GM21367 (cell line): Measurements from ENCODE around the gene DMAC2L.
"Not testable (repeated sequence)": the region's sequence is repeated elsewhere in the genome, so short reads cannot be mapped to it uniquely, and the experiment has no call there.

ENCODE experiments used
- ATAC-seq: cut with Tn5 transposase; IDR thresholded peaks from one replicate; pipeline ENCODE4 v1.9.1; 2021; ENCODE audit not compliant: unreplicated experiment

Gene DMAC2L

GRCh38 chr14:50311972-50312733, at the start of gene DMAC2L, which contains the start of gene L2HGDH:
DMAC2L (plus strand) TSS chr14:50312324; CDS start chr14:50321488, 9,164 bp downstream.
L2HGDH (minus strand) TSS chr14:50312229; CDS start chr14:50312150, 79 bp downstream.
- ATAC-seq, result peak; percentile 91

DNA sequence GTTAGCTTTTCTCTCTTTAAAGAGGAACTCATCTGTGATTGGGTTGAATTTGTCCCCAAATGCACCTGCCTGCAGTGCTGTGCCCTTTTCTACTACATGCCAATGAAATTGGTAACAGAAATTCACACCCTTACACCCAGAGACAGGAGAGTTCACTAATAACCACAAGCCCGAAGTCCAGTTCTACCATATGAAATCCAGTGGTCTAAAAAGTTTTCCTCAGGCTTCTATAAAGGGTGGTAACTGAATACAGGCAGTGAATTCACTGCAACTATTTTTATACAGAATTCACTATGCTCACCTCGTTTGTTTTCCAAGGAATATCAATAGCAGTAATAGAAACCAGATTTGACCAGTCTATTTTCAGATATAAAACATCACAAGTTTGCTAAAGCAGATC, 49.3 kb upstream of the DMAC2L start:
- ATAC-seq, result no peak

GRCh38 chr14:50263321-50263720, 48.8 kb upstream of the DMAC2L start:
- ATAC-seq, result no peak

GRCh38 chr14:50265029-50265428, 47.1 kb upstream of the DMAC2L start:
- ATAC-seq, result no peak

DNA sequence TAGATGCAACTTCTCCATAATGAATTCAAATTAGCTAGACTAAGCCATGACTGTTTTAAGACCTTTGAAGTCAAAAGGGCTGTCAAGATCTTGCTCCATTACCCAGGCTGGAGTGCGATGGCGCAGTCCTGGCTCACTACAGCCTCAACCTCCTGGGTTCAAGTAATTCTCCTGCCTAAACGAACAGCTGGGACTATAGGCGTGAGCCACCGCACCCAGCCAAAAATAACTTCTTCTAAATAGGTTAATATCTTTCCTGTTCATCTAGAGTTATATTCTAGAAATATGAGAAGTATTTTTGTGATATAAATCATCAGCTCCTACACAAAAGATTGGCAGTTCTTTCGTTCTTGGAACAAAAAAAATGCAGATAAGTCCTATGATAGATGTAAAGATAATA, 41.2 kb upstream of the DMAC2L start:
- ATAC-seq, result no peak

DNA sequence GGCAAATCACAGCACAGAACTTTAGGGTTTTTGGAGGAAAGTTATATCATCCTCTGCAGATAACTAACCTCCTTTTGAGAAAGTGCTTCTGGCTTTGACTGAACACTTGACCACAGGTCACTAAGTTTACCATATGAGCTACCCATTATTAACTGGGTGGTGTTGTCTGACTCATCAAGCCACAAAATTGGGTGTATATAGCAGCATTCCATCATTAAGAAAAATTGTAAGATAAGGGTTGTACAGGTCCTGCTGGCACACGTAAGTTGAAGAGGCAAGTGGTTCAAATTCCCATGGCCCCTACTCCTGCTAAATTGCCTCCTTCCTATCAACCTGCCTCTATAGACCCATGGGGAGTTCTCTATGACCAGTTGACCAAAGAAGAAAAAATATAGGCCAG, 39.6 kb upstream of the DMAC2L start:
- ATAC-seq, result no peak

DNA sequence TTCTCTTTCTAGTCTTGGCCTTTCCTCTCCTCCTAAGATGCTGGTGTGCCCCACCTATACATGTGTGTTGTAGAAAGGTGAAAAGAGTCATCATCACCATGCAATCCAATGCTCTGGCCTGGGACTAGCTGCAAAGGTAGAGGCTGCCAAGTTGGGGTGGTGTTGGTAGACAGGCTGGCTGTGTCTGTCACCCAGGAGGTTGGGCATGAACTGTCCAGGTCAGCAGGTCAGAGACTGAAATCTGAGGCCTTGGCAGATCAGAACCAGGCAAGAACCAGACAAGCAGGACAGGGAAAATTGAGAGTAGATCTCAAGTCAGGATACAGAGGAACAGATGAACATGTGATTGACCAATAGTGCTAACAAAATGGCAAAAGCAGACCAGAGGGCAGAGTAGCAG, 26.3 kb upstream of the DMAC2L start:
- no peak for ATAC-seq

GRCh38 chr14:50288146-50288545, 24.0 kb upstream of the DMAC2L start:
- no peak for ATAC-seq

- ATAC-seq, result no peak
These were observed 21.8 kb upstream of the DMAC2L start for GRCh38 chr14:50290306-50290705.

DNA sequence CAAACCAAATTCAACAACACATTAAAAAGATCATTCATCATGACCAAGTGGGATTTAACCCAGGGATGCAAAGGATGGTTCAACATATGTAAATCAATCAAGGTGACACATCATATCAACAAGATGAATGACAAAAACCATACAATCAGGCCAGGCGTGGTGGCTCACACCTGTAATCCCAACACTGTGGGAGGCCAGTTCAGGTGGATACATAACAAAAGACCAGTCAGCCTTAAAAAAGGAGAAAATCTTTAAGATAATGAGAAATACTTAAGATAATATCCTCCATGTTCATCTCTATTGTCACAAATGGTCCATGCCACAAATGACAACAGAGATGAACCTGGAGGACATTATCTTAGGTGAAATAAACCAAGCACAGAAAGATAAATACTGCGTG, 12.5 kb upstream of the DMAC2L start:
- ATAC-seq, result no peak

GRCh38 chr14:50301914-50302313, 10.2 kb upstream of the DMAC2L start:
- no peak for ATAC-seq

DNA sequence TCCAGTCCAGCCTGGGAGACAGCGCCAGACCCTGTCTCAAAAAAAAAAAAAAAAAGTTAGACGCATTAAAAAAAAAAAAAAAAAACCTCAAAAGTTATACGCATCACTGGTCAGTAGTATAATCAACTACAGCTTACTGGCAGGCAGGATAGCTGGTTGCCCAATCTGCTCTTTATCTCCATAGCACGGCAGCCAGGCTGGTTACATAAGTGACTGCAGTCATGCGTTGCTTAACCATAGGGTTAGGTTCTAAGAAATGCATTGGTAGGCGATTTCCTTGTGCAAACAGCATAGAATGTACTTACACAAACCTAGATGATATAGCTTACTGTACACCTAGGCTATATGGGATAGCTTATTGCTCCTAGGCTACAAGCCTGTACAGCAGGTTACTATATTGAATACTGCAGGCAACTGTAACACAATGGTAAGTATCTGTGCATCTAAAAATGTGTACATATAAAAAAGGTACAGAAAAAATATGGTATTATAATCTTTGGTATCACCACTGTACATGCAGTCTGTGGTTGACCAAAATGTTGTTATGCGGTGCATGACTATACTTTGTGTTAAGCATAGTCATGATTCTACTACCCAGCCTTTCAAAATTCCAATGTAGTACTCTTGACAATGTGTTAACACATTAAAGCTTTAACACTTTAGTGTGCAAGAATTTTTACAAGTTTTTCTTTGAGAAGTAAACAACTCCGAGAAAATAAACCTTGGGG, 8.2 kb upstream of the DMAC2L start:
- no peak for ATAC-seq

DNA sequence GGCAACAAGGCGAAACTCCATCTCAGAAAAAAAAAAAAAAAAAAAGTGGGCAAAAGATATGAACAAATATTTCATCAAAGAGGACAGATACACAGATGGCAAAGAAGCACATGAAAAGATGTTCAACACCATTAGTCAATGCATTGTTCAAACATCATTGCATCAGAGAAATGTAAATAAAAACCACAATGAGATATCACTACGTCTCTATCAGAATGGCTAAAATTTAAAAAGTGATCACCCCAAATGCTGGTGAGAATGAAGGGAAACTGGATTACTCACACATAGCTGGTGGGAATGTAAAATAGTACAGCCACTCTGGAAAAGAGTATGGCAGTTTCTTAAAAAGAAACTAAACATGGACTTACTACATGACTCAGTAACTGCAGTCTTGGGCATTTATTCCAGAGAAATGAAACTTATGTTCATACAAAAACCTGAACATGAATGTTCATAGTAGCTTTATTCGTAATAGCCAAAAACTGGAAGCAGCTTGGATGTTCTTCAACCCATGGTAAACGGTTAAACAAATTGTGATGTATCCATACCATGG, 3.7 kb upstream of the DMAC2L start:
- no peak for ATAC-seq

- no peak for ATAC-seq
These were observed 1.7 kb upstream of the DMAC2L start for GRCh38 chr14:50310445-50310844.

DNA sequence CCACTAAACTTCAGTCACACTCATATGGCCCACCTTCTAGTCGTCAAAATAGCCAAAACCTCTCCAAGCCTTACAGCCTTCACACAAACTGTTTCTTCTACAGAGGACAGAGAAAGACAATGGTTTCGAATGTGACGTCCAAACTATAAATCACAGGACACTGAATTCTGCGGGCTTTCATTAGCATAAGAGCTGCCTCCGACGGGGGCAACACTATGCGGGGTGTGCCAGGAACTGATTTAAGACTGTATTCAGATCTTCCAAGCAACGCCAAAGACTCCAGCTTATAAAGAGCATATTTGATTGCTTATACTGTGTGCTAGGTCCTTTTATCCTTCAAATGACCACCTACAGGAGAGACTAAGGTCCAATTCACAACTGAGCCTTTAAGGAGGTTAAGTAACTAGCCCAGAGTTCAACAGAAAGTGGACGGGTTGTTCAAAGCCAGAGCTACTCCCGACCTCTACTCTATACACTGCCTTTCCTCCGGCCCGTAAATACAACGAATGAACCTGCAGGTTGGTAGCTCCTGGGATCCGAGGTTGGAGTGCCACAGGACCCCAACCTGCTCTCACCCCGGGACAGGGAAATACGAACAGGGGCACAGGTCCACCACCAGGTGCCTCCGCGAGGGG, 670 bp upstream of the DMAC2L start:
- ATAC-seq, result no peak

- peak; percentile 9 for ATAC-seq
These were observed 570 bp downstream of the DMAC2L start for GRCh38 chr14:50312734-50313054.

- not testable (repeated sequence) for ATAC-seq
These were observed 2.0 kb downstream of the DMAC2L start for GRCh38 chr14:50314098-50314497.

- ATAC-seq, result no peak
These were observed 6.0 kb downstream of the DMAC2L start for GRCh38 chr14:50318031-50318626.

DNA sequence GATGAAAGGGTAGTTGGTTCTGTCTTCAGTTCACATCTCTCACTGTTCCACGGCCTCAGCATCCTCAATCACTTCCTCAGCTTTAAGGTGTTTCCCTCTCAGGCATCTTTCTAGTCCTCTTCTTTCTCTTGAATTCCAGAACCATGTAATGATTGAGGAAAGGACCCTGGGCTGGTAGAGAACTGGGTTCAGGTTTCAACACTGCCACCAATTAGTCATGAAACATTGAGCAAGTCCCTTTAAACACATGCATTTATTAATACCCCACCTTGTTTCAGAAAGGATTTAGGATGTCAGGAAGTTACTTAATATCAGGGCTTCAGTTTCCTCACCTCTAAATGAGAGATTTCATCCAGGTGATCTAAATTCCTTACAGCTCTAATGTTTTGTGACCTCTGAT, 7.2 kb downstream of the DMAC2L start:
- no peak for ATAC-seq

DNA sequence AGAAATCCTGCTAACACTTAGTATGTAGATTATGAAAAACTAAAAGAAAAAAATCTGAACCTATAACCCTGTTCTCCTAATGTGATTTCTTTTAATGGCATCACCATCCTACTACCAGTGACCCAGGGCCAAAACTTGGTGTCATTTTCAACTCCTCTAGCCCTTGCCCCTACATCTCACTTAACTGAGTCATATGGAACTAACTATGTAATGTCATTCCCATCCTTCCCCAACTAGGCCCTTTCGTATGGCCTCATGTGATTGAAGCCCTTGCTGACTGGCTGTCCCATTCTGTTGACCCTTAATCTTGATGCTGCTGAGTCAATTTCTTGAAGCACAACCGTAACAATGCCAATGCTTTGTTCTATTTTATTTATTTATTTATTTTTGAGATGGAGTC, 7.6 kb downstream of the DMAC2L start:
- ATAC-seq, result no peak

GRCh38 chr14:50320283-50320682, 8.2 kb downstream of the DMAC2L start:
- ATAC-seq, result peak; percentile 49
